Neural cell (in vitro differentiated cells): ENCODE measurements around the gene ITGB4. TPM values are rescaled to one million over a fixed set of nuclear protein-coding genes. Genes with fewer than 3 reads are reported as not detected.

Source experiments
- H2AFZ ChIP-seq: fragments of 200-600, 300-800 bp; sonication (generic), shearing (Covaris generic); 2 replicates; pipeline ENCODE4 v1.6.0; 2014; ENCODE audit warnings: low read depth, mild to moderate bottlenecking, antibody characterized with exemption, low read length, moderate library complexity
- H3F3A ChIP-seq: fragments of 200-600 bp; shearing (Covaris generic); 2 replicates; pipeline ENCODE4 v1.6.1; 2016; ENCODE audit warnings: mild to moderate bottlenecking, moderate library complexity, mixed read lengths, antibody characterized with exemption, low read length; ENCODE audit not compliant: insufficient read depth, poor library complexity, severe bottlenecking
- H3K27ac ChIP-seq: fragments of 200-600, 300-800 bp; sonication (generic), shearing (Covaris generic); 2 replicates; pipeline ENCODE4 v1.5.1; 2014; ENCODE audit warnings: mild to moderate bottlenecking, low read length, moderate library complexity
- H3K27me3 ChIP-seq: fragments of 300-800, 200-600 bp; sonication (generic), shearing (Covaris generic); 2 replicates; pipeline ENCODE4 v1.6.0; 2014; ENCODE audit warnings: mild to moderate bottlenecking, low read depth, low read length, moderate library complexity; ENCODE audit not compliant: insufficient read depth
- H3K36me3 ChIP-seq: fragments of 300-800, 200-600 bp; sonication (generic), shearing (Covaris generic); 2 replicates; pipeline ENCODE4 v1.5.1; 2014; ENCODE audit warnings: mild to moderate bottlenecking, antibody characterized with exemption, low read length, moderate library complexity; ENCODE audit not compliant: insufficient read depth
- H3K4me2 ChIP-seq: fragments of 300-800, 200-600 bp; sonication (generic), shearing (Covaris generic); 2 replicates; pipeline ENCODE4 v1.6.0; 2014; ENCODE audit warnings: mild to moderate bottlenecking, low read length
- H3K4me3 ChIP-seq: fragments of 300-800, 200-600 bp; sonication (generic), shearing (Covaris generic); 2 replicates; pipeline ENCODE4 v1.5.1; 2014; ENCODE audit warnings: mild to moderate bottlenecking, low read length, moderate library complexity
- H3K79me2 ChIP-seq: fragments of 200-600 bp; shearing (Covaris generic); replicated peaks from 2 replicates; pipeline ENCODE4 v1.6.0; 2014; ENCODE audit warnings: mild to moderate bottlenecking, low read length, moderate library complexity; ENCODE audit not compliant: insufficient read depth
- H3K9ac ChIP-seq: fragments of 300-800, 200-600 bp; sonication (generic), shearing (Covaris generic); 2 replicates; pipeline ENCODE4 v1.6.1; 2016; ENCODE audit warnings: mild to moderate bottlenecking, low read length, mixed read lengths
- H3K9me2 ChIP-seq: fragments of 200-600 bp; shearing (Covaris generic); 2 replicates; pipeline ENCODE4 v1.6.1; 2016; ENCODE audit warnings: mild to moderate bottlenecking, low read length, mixed read lengths; ENCODE audit not compliant: insufficient read depth
- H3K9me3 ChIP-seq: fragments of 200-600, 300-800 bp; sonication (generic), shearing (Covaris generic); 2 replicates; pipeline ENCODE4 v1.6.1; 2016; ENCODE audit warnings: mild to moderate bottlenecking, mixed run types, low read length, moderate library complexity, mixed read lengths
- H4K20me1 ChIP-seq: fragments of 200-600 bp; shearing (Covaris generic); 2 replicates; pipeline ENCODE4 v1.6.1; 2016; ENCODE audit warnings: mild to moderate bottlenecking, mixed run types; ENCODE audit not compliant: insufficient read depth
- EP300 ChIP-seq: fragments of 450-650 bp; conservative IDR thresholded peaks from 2 replicates; pipeline ENCODE4 v1.6.1; 2014; ENCODE audit warnings: antibody characterized with exemption, mild to moderate bottlenecking, moderate library complexity; ENCODE audit not compliant: poor library complexity, severe bottlenecking
- EZH2 ChIP-seq: fragments of 200-600, 300-800 bp; shearing (Covaris generic), sonication (generic); IDR thresholded peaks from 2 replicates; pipeline ENCODE4 v1.6.1; 2014; ENCODE audit warnings: antibody characterized with exemption, low read length, borderline replicate concordance, mild to moderate bottlenecking; ENCODE audit not compliant: insufficient read depth, poor library complexity, severe bottlenecking
- MXI1 ChIP-seq: fragments of 450-650 bp; conservative IDR thresholded peaks from 2 replicates; pipeline ENCODE4 v1.6.1; 2014; ENCODE audit warnings: antibody characterized with exemption, mild to moderate bottlenecking; ENCODE audit not compliant: poor library complexity, severe bottlenecking
- POLR2AphosphoS5 ChIP-seq: IDR thresholded peaks from 2 replicates; pipeline ENCODE4 v1.6.1; 2012
- RAD21 ChIP-seq: fragments of 450-650 bp; conservative IDR thresholded peaks from 2 replicates; pipeline ENCODE4 v1.6.1; 2014; ENCODE audit warnings: antibody characterized with exemption, mild to moderate bottlenecking, moderate library complexity
- REST ChIP-seq: IDR thresholded peaks from 2 replicates; pipeline ENCODE4 v1.6.1; 2012; ENCODE audit warnings: borderline replicate concordance
- SMC3 ChIP-seq: fragments of 450-650 bp; conservative IDR thresholded peaks from 2 replicates; pipeline ENCODE4 v1.6.1; 2014; ENCODE audit warnings: antibody characterized with exemption, mild to moderate bottlenecking, moderate library complexity; ENCODE audit not compliant: poor library complexity
- TAF1 ChIP-seq: IDR thresholded peaks from 2 replicates; pipeline ENCODE4 v1.6.1; 2012; ENCODE audit warnings: low read depth
- polyA plus RNA-seq: library from polyadenylated mRNA; depleted of rRNA; stranded (reverse); fragments of >200 nt; gene quantifications from 2 replicates; pipeline ENCODE4 v1.2.3, GENCODE V29; 2014
- TF ChIP-seq, protein P1 (sequence below): fragments of 450-650 bp; IDR thresholded peaks from 2 replicates; pipeline ENCODE4 v1.5.1; 2014; ENCODE audit warnings: antibody characterized with exemption, mild to moderate bottlenecking, moderate library complexity; ENCODE audit not compliant: poor library complexity, severe bottlenecking

Gene ITGB4
- polyA plus RNA-seq, 1 donor from 2014 or later: not detected

DNA sequence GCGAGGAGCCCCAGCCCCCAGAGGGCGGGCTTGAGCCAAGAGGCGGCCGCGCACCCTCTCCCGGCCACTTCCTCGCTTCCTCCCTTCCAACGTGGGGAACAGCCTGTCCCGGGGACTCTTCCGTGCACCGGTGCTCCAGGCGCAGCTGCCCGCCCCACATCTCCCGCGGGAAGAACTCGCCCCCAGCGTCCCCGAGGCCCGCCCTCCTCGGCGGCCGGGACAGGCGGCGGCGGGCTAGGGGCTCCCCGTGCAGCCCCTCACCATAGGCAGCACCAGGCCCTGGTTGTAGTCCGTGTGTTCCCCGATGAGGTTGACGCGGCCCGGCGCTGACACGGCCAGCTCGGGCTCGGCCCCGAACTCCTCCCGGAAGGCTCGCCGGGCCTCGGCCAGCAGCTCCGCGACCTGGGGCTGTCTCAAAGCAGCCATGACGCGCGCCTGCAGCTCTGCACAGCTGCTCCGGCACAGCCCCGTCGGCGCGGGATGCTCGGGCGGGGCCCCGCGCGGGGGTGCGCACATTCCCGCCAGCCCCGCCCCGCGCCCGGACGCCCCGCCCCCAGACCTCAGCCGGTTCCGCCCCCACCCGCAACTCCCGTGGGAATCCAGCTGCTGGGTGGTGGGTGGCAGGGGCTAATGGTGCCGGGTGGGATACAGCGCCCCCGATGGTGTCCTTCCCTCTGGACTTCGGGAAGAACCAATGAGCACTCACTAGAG lies 43.6 kb downstream of the ITGB4 start, which contains the start of gene GALK1:
TSS of gene GALK1 (minus strand) at position 482 of the 711 bp plus-strand sequence. CDS start at position 426, 56 bp downstream.
- no peaks in the 10 kb centered on the region for H3F3A ChIP-seq
- no peaks in the 10 kb centered on the region for H3K79me2 ChIP-seq
- H3K27me3 ChIP-seq: peaks cover 11% of the 10 kb centered on the region
- peak within 1 kb of the TSS; percentile 69 for H3K4me3 ChIP-seq
- TF ChIP-seq POLR2AphosphoS5 (peak; percentile 26), EZH2 (no peak), SMC3 (no peak), MXI1 (peak; percentile 19), REST (no peak), TAF1 (no peak)
- TF ChIP-seq, protein P1, sequence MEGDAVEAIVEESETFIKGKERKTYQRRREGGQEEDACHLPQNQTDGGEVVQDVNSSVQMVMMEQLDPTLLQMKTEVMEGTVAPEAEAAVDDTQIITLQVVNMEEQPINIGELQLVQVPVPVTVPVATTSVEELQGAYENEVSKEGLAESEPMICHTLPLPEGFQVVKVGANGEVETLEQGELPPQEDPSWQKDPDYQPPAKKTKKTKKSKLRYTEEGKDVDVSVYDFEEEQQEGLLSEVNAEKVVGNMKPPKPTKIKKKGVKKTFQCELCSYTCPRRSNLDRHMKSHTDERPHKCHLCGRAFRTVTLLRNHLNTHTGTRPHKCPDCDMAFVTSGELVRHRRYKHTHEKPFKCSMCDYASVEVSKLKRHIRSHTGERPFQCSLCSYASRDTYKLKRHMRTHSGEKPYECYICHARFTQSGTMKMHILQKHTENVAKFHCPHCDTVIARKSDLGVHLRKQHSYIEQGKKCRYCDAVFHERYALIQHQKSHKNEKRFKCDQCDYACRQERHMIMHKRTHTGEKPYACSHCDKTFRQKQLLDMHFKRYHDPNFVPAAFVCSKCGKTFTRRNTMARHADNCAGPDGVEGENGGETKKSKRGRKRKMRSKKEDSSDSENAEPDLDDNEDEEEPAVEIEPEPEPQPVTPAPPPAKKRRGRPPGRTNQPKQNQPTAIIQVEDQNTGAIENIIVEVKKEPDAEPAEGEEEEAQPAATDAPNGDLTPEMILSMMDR: peak; percentile 49
- no peak within 1 kb of the TSS for H3K27ac ChIP-seq
- peak within 1 kb of the TSS; percentile 63 for H3K9ac ChIP-seq
- H3K9me2 ChIP-seq: no peaks in the 10 kb centered on the region
- no peaks in the 10 kb centered on the region for H4K20me1 ChIP-seq
- H2AFZ ChIP-seq: peak within 1 kb of the TSS; percentile 45
- no peaks in the 10 kb centered on the region for H3K9me3 ChIP-seq
- H3K4me2 ChIP-seq: peak within 1 kb of the TSS; percentile 19
- no peaks in the 10 kb centered on the region for H3K36me3 ChIP-seq

- Histone ChIP-seq H3K9me3 (no peaks in the 10 kb centered on the region), H3K27ac (no peak overlapping the region), H3K9ac (no peak overlapping the region), H3K9me2 (no peaks in the 10 kb centered on the region), H3K36me3 (no peaks in the 10 kb centered on the region), H3F3A (no peaks in the 10 kb centered on the region), H2AFZ (no peak overlapping the region), H3K79me2 (no peaks in the 10 kb centered on the region), H4K20me1 (no peaks in the 10 kb centered on the region), H3K4me3 (no peak overlapping the region), H3K4me2 (no peak overlapping the region), H3K27me3 (peaks cover 11% of the 10 kb centered on the region)
- TF ChIP-seq EP300 (no peak), POLR2AphosphoS5 (no peak)
Observed at GRCh38 chr17:75765981-75766380, 44.7 kb downstream of the ITGB4 start.

DNA sequence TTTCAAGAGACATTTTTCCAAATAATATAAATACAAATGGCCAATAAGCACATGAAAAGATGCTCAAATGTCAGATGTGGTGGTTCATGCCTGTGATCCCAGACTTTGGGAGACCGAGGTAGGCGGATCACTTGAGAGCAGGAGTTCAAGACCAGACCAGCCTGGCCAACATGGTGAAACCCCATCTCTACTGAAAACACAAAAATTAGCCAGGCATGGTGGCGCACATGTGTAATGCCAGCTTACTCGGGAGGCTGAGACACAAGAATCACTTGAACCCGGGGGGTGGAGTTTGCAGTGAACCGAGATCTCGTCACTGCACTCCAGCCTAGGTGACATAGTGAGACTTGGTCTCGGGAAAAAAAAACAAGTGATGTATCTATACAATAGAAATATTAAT lies 46.6 kb downstream of the ITGB4 start:
- TF ChIP-seq REST (no peak), SMC3 (no peak), MXI1 (no peak), EZH2 (no peak), TAF1 (no peak), EP300 (no peak), POLR2AphosphoS5 (no peak), RAD21 (no peak)
- TF ChIP-seq, protein P1: no peak
- H3K27ac ChIP-seq: no peak overlapping the region
- no peaks in the 10 kb centered on the region for H3K79me2 ChIP-seq
- H3K4me2 ChIP-seq: no peak overlapping the region
- no peaks in the 10 kb centered on the region for H4K20me1 ChIP-seq
- H3F3A ChIP-seq: no peaks in the 10 kb centered on the region
- peaks cover 11% of the 10 kb centered on the region for H3K27me3 ChIP-seq
- no peak overlapping the region for H2AFZ ChIP-seq
- no peaks in the 10 kb centered on the region for H3K9me3 ChIP-seq
- H3K36me3 ChIP-seq: no peaks in the 10 kb centered on the region
- no peak overlapping the region for H3K4me3 ChIP-seq
- H3K9me2 ChIP-seq: no peaks in the 10 kb centered on the region
- H3K9ac ChIP-seq: no peak overlapping the region
